Activated CD8-positive, alpha-beta memory T cell treated with anti-CD3 and anti-CD28 coated beads for 1 hour (primary cell): ENCODE data around the gene ZNF331.

Experiments used
- DNase-seq, 2 donors: peaks; one replicate each; pipeline ENCODE4 v3.0.0-alpha.2; 2020; ENCODE audit warnings: low read depth in 1 of 2; ENCODE audit errors: extremely low read depth in 1 of 2

ZNF331 gene

GRCh38 chr19:53624771-53625545 lies 87.0 kb downstream of the ZNF331 start:
- DNase-seq: no peak

- no peak for DNase-seq
These were observed 88.5 kb downstream of the ZNF331 start for GRCh38 chr19:53626486-53626885.

GRCh38 chr19:53626976-53627375 lies 89.0 kb downstream of the ZNF331 start:
- DNase-seq: no peak
